Uterus (tissue), 2 donors: ENCODE results near the gene EMILIN2.

ENCODE experiments used
- POLR2A ChIP-seq, 2 donors: fragments of 450-650 bp; IDR thresholded peaks; one replicate each; pipeline ENCODE4 v1.6.1; 2016; ENCODE audit warnings: antibody characterized with exemption in 2 of 2, mild to moderate bottlenecking in 1 of 2, moderate library complexity in 1 of 2
- TF ChIP-seq, protein P1 (sequence below), 4 experiments: fragments of 200-600 bp in 2 of 4; fragments of 450-650 bp in 2 of 4; sonication (generic) in 2 of 4; IDR thresholded peaks; one replicate each; pipeline ENCODE4 v1.5.1; 2016 to 2019; ENCODE audit warnings: antibody characterized with exemption in 4 of 4, mild to moderate bottlenecking in 2 of 4, moderate library complexity in 1 of 4

DNA sequence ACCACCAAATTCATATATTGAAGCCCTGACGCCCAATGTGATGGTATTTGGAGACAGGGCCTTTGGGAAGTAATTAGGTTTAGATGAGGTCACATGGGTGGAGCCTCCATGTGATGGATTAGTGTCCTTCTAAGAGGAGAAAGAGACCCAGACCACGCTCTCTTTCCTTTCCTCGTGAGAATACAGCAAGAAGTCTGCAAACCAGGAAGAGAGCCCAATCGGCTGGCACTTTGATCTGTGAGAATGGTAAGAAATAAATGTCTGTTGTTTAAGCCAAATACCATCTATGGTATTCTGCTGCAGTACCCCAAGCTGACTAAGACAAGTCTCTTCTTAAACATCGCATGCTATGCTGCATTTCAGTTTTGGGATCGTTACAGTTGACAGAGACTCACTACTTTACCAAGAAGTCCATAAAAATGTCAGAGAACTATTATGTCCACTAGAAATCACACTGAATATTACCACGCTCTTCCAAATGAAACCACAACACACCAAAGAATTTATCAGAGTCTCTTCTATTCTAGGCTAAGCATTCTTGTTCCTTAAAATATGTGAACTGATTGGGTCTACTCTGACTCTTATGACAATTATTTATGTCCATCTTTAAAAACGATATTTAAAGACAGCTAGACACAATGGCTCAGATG, 117.7 kb downstream of the EMILIN2 start:
- TF ChIP-seq, protein P1, sequence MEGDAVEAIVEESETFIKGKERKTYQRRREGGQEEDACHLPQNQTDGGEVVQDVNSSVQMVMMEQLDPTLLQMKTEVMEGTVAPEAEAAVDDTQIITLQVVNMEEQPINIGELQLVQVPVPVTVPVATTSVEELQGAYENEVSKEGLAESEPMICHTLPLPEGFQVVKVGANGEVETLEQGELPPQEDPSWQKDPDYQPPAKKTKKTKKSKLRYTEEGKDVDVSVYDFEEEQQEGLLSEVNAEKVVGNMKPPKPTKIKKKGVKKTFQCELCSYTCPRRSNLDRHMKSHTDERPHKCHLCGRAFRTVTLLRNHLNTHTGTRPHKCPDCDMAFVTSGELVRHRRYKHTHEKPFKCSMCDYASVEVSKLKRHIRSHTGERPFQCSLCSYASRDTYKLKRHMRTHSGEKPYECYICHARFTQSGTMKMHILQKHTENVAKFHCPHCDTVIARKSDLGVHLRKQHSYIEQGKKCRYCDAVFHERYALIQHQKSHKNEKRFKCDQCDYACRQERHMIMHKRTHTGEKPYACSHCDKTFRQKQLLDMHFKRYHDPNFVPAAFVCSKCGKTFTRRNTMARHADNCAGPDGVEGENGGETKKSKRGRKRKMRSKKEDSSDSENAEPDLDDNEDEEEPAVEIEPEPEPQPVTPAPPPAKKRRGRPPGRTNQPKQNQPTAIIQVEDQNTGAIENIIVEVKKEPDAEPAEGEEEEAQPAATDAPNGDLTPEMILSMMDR (IDR thresholded peaks at IDR 0.05) = no peak
- TF ChIP-seq POLR2A (IDR thresholded peaks at IDR 0.05) = no peak
